ENCODE data around the gene VAV2. TPM values are rescaled to one million over a fixed set of nuclear protein-coding genes. Genes with fewer than 3 reads are reported as not detected.

Gene VAV2
- total RNA-seq, 1 donor from 2014 or later = 34.6 TPM

- ATAC-seq = peak; percentile 19
- DNase-seq = no peak
Measured at GRCh38 chr9:133788819-133789717, 203.1 kb downstream of the VAV2 start.

GRCh38 chr9:133788045-133788818, 203.9 kb downstream of the VAV2 start:
- DNase-seq (no peak), ATAC-seq (no peak)
- Histone ChIP-seq H3K27me3 (no peaks in the 10 kb centered on the region), H3K9me3 (no peaks in the 10 kb centered on the region), H3K27ac (no peak overlapping the region), H3K4me3 (no peak overlapping the region), H3K36me3 (peaks cover 22% of the 10 kb centered on the region), H3K4me1 (peaks cover 20% of the 10 kb centered on the region)
- intact Hi-C loops (cut with DNase I) = no loop called here
- TF ChIP-seq CTCF (IDR thresholded peaks at IDR 0.05) = no peak

More at GRCh38 chr9:133788819-133789717, 203.1 kb downstream of the VAV2 start:
- Histone ChIP-seq H3K4me3 (no peak overlapping the region), H3K9me3 (no peaks in the 10 kb centered on the region), H3K27ac (peak overlapping the region; percentile 6), H3K27me3 (no peaks in the 10 kb centered on the region), H3K4me1 (peaks cover 24% of the 10 kb centered on the region), H3K36me3 (peaks cover 22% of the 10 kb centered on the region)
- intact Hi-C loops (cut with DNase I) = no loop called here
- no peak for TF ChIP-seq CTCF (IDR thresholded peaks at IDR 0.05)

- no peak for DNase-seq
Measured at GRCh38 chr9:133787754-133788025, 204.4 kb downstream of the VAV2 start.

GRCh38 chr9:133786907-133787753, 205.0 kb downstream of the VAV2 start:
- Histone ChIP-seq H3K4me1 (peaks cover 13% of the 10 kb centered on the region), H3K27ac (no peak overlapping the region), H3K4me3 (no peak overlapping the region), H3K36me3 (peaks cover 22% of the 10 kb centered on the region), H3K27me3 (no peaks in the 10 kb centered on the region), H3K9me3 (no peaks in the 10 kb centered on the region)
- no peak for TF ChIP-seq CTCF (IDR thresholded peaks at IDR 0.05)
- no peak for DNase-seq
- no peak for ATAC-seq
- intact Hi-C loops (cut with DNase I) = no loop called here

More at GRCh38 chr9:133787754-133788025, 204.4 kb downstream of the VAV2 start:
- no peak overlapping the region for H3K27ac ChIP-seq
- intact Hi-C loops (cut with DNase I) = no loop called here
- ATAC-seq = peak; percentile 61
- no peak for TF ChIP-seq CTCF (IDR thresholded peaks at IDR 0.05)
- no peak overlapping the region for H3K4me3 ChIP-seq
- H3K27me3 ChIP-seq = no peaks in the 10 kb centered on the region
- H3K4me1 ChIP-seq = peaks cover 14% of the 10 kb centered on the region
- peaks cover 22% of the 10 kb centered on the region for H3K36me3 ChIP-seq
- no peaks in the 10 kb centered on the region for H3K9me3 ChIP-seq

GRCh38 chr9:133786371-133786753, 205.8 kb downstream of the VAV2 start:
- peak; percentile 6 for ATAC-seq
- no peak for DNase-seq
- Histone ChIP-seq H3K27me3 (no peaks in the 10 kb centered on the region), H3K4me1 (peaks cover 13% of the 10 kb centered on the region), H3K4me3 (no peak overlapping the region), H3K36me3 (peaks cover 22% of the 10 kb centered on the region), H3K27ac (no peak overlapping the region), H3K9me3 (no peaks in the 10 kb centered on the region)
- intact Hi-C loops (cut with DNase I) = no loop called here
- TF ChIP-seq CTCF (IDR thresholded peaks at IDR 0.05) = no peak
